ENCODE measurements around the gene CD82. TPM values are rescaled to one million over a fixed set of nuclear protein-coding genes. Genes with fewer than 3 reads are reported as not detected.

Gene CD82
- total RNA-seq, 4 donors from 2014 or later, result 77.6 to 155 (median 118) TPM

- H3K4me1 ChIP-seq, result peaks cover 6% of the 10 kb centered on the region
- 66% methylated on average over 13 of the region's 15 CpGs for WGBS
- peak in 1 of 2 donors; percentile 52 for DNase-seq (ENCODE audit: low spot score in 2 of 2)
- no peak overlapping the region for H3K4me3 ChIP-seq
- TF ChIP-seq POLR2AphosphoS5 (IDR thresholded peaks at IDR 0.05) (no peak), POLR2A (IDR thresholded peaks at IDR 0.05) (peak in 1 of 2 donors; percentile 3)
- TF ChIP-seq, protein P1, sequence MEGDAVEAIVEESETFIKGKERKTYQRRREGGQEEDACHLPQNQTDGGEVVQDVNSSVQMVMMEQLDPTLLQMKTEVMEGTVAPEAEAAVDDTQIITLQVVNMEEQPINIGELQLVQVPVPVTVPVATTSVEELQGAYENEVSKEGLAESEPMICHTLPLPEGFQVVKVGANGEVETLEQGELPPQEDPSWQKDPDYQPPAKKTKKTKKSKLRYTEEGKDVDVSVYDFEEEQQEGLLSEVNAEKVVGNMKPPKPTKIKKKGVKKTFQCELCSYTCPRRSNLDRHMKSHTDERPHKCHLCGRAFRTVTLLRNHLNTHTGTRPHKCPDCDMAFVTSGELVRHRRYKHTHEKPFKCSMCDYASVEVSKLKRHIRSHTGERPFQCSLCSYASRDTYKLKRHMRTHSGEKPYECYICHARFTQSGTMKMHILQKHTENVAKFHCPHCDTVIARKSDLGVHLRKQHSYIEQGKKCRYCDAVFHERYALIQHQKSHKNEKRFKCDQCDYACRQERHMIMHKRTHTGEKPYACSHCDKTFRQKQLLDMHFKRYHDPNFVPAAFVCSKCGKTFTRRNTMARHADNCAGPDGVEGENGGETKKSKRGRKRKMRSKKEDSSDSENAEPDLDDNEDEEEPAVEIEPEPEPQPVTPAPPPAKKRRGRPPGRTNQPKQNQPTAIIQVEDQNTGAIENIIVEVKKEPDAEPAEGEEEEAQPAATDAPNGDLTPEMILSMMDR (IDR thresholded peaks at IDR 0.05), result no peak
- no peaks in the 10 kb centered on the region for H3K27me3 ChIP-seq
- no peak overlapping the region for H3K27ac ChIP-seq
- no peaks in the 10 kb centered on the region for H3K9me3 ChIP-seq
- peaks cover 34% of the 10 kb centered on the region for H3K36me3 ChIP-seq
Measured at GRCh38 chr11:44615041-44615755, 49.7 kb downstream of the CD82 start.

DNA sequence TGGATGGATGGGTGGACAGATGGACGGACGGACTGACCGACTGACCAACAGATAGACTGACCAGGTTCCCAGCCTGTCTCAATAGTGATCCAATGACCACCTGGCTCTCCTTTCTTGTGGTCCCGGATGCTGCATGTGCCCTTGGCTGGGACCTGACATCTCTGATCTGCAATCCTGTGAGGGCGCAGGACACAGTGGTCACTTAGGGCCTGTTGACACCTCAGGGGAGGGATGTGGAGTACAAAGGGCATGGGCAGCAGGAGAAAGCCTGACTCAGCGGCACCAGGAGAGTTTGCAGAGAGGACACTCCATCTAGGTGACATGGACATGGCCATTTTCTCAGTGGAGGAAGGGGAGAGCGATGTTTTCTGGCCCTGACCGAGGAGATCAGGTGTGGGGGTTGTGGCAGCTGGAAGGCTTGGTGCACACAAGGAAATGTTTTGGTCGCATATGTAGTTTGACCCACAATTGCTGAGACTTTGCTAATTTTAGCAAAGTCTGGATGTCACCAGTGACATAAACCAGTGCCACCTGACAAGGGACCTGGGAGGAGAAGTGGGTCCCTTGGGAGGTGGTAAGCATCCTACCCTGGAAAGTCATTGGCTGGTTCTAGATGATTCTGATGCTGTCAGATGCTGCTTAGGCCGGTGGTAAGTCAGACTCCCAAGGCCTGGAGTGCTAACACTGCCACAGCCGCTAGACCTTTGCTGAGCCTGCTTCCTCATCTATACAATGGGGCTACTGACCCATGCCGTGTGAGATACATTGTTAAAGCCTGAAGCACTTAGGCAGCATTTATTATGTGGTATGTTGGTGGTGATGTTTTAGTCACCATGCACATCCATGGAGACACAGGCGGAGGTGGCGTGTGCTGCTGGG, 50.7 kb downstream of the CD82 start:
- TF ChIP-seq POLR2A (IDR thresholded peaks at IDR 0.05) (no peak), EP300 (IDR thresholded peaks at IDR 0.05) (no peak), POLR2AphosphoS5 (IDR thresholded peaks at IDR 0.05) (no peak)
- TF ChIP-seq, protein P1 (IDR thresholded peaks at IDR 0.05), result no peak
- 90% methylated on average over 14 of the region's 14 CpGs for WGBS
- Histone ChIP-seq H3K4me1 (peaks cover 11% of the 10 kb centered on the region), H3K27me3 (no peaks in the 10 kb centered on the region), H3K36me3 (peaks cover 34% of the 10 kb centered on the region), H3K4me3 (no peak overlapping the region), H3K9me3 (no peaks in the 10 kb centered on the region), H3K27ac (no peak overlapping the region)
- DNase-seq (ENCODE audit: low spot score in 2 of 2), result peak in 1 of 2 donors; percentile 38

- Histone ChIP-seq H3K27me3 (no peaks in the 10 kb centered on the region), H3K36me3 (peaks cover 34% of the 10 kb centered on the region)
- WGBS, result 84% methylated on average over 17 of the region's 18 CpGs
Measured at GRCh38 chr11:44617671-44618461, 52.4 kb downstream of the CD82 start.

DNA sequence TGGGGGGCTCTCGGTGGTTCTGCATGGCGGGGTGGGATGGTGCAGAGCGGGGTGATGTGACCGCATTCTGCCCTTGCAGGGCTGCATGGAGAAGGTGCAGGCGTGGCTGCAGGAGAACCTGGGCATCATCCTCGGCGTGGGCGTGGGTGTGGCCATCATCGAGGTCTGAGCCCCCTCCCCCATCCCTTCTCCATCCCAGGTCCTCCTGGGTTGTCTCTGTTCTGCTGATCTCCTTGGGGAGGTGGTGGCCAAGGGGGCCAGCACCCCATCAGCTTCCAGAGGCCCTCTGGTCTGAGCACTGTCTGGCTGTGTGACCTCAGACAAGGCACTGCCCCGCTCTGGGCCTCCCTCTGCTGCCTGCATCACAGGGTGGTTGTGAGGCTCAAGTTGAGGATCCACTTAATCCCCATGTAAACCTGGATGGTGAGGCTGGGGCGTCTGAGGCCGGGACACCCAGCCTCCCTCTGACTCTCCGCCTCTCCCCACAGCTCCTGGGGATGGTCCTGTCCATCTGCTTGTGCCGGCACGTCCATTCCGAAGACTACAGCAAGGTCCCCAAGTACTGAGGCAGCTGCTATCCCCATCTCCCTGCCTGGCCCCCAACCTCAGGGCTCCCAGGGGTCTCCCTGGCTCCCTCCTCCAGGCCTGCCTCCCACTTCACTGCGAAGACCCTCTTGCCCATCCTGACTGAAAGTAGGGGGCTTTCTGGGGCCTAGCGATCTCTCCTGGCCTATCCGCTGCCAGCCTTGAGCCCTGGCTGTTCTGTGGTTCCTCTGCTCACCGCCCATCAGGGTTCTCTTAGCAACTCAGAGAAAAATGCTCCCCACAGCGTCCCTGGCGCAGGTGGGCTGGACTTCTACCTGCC, 53.3 kb downstream of the CD82 start:
- WGBS, result 95% methylated on average over 10 of the region's 22 CpGs
- Histone ChIP-seq H3K9me3 (no peaks in the 10 kb centered on the region), H3K4me1 (peaks cover 23% of the 10 kb centered on the region), H3K4me3 (no peak overlapping the region), H3K36me3 (peaks cover 34% of the 10 kb centered on the region), H3K27ac (no peak overlapping the region), H3K27me3 (no peaks in the 10 kb centered on the region)
- DNase-seq (ENCODE audit: low spot score in 2 of 2), result peak; percentile 52 to 64
- no peak for TF ChIP-seq POLR2AphosphoS5 (IDR thresholded peaks at IDR 0.05)
- TF ChIP-seq EP300 (IDR thresholded peaks at IDR 0.05), result no peak
- TF ChIP-seq, protein P1 (IDR thresholded peaks at IDR 0.05), result no peak
- no peak for TF ChIP-seq POLR2A (IDR thresholded peaks at IDR 0.05)

More at GRCh38 chr11:44617671-44618461, 52.4 kb downstream of the CD82 start:
- no peak overlapping the region for H3K4me3 ChIP-seq
- H3K9me3 ChIP-seq, result no peaks in the 10 kb centered on the region
- DNase-seq (ENCODE audit: low spot score in 2 of 2), result peak; percentile 31 to 69
- H3K27ac ChIP-seq, result no peak overlapping the region
- no peak for TF ChIP-seq POLR2A (IDR thresholded peaks at IDR 0.05)
- TF ChIP-seq EP300 (IDR thresholded peaks at IDR 0.05), result no peak
- TF ChIP-seq POLR2AphosphoS5 (IDR thresholded peaks at IDR 0.05), result no peak
- TF ChIP-seq, protein P1 (IDR thresholded peaks at IDR 0.05), result no peak
- H3K4me1 ChIP-seq, result peaks cover 25% of the 10 kb centered on the region
